SU-DHL-6 (cell line): ENCODE data around the gene CHSY3.

Experiments
- CTCF ChIP-seq: fragments of 200-600 bp; sonication (generic); IDR thresholded peaks from one replicate; pipeline ENCODE4 v1.5.1; 2017; ENCODE audit warnings: antibody characterized with exemption, mild to moderate bottlenecking, low read length, moderate library complexity; ENCODE audit not compliant: insufficient read depth, poor library complexity, severe bottlenecking
- EZH2phosphoT487 ChIP-seq: fragments of 200-600 bp; sonication (generic), shearing (Covaris generic); conservative IDR thresholded peaks from 2 replicates; pipeline ENCODE4 v1.6.1; 2018; ENCODE audit warnings: mild to moderate bottlenecking, antibody characterized with exemption, low read length, moderate library complexity, mixed read lengths

DNA sequence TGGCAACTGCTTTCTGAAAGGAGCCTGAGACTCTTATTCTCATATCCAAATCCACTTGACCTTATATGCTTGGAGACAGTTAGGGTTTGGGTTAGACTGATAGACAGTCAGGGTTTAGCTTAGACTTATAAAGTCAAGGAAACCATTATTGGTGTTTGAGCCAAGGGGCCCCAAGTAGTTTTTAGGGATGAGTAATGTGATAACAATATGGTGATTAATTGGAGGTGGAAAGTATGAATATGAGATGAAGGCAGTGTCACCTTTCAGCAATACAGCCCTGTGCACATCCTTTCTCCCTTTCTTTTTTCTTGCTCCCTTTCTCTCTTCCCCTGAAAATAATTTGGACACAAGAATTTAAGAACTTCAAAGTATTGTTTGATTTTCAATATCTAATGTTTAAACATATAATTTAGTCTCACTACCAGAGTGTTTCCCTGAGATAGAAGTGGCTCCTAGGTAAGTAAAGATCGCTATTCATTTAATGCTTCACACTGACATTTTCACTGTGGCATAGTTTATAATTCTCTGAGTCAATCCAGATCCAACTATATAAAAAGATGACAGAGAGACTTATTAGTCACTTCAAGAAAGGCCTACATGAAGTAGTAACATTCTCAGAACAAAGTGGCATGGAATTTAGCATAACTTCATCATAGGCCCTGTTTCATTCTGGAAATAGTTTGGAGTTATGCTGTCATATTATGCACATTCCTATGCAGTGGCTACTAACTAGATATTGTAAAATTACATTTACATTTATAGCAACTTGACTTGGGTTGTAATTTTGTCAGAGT lies 200.8 kb downstream of the CHSY3 start:
- TF ChIP-seq CTCF = no peak
- TF ChIP-seq EZH2phosphoT487 = no peak
